H1 (cell line): Measurements from ENCODE around the gene COL11A2. TPM values are rescaled to one million over a fixed set of nuclear protein-coding genes. Genes with fewer than 3 reads are reported as not detected.

Experiments
- CEBPB ChIP-seq: IDR thresholded peaks from 2 replicates; pipeline ENCODE4 v1.6.1; 2012; ENCODE audit warnings: low read depth, low read length
- CHD2 ChIP-seq: IDR thresholded peaks from 2 replicates; pipeline ENCODE4 v1.6.1; 2012; ENCODE audit warnings: low read length, improper control_type of control experiment
- GABPA ChIP-seq: IDR thresholded peaks from 2 replicates; pipeline ENCODE4 v1.6.1; 2011; ENCODE audit warnings: mild to moderate bottlenecking, low read length, moderate library complexity, borderline replicate concordance; ENCODE audit not compliant: insufficient read depth
- NRF1 ChIP-seq: IDR thresholded peaks from 2 replicates; pipeline ENCODE4 v1.6.1; 2011; ENCODE audit warnings: mild to moderate bottlenecking, low read depth, low read length, improper control_type of control experiment
- POU5F1 ChIP-seq: IDR thresholded peaks from 2 replicates; pipeline ENCODE4 v1.6.1; 2011; ENCODE audit warnings: low read depth, mild to moderate bottlenecking, low read length, moderate library complexity
- SIX5 ChIP-seq: IDR thresholded peaks from 2 replicates; pipeline ENCODE4 v1.6.1; 2011; ENCODE audit warnings: mild to moderate bottlenecking, low read depth, low read length
- polyA plus RNA-seq, 7 experiments: library from polyadenylated mRNA; depleted of rRNA in 3 of 7; stranded (reverse) in 5 of 7; unstranded in 2 of 7; fragments of >200 nt in 5 of 7; fragments of 200-250 nt in 2 of 7; gene quantifications; 1 replicate in 5 of 7; 2 replicates in 1 of 7; 4 replicates in 1 of 7; pipeline versions ENCODE4 v1.2.1 to v1.2.3, GENCODE V29; 2011 to 2013; ENCODE audit warnings: missing spikeins in 2 of 7, mixed read lengths in 2 of 7
- total RNA-seq: library from RNA; stranded (reverse); fragmentation: NEBNext Ultra II Directional; extraction: Animal tissue kit (Norgen Biotek cat#: 25700); gene quantifications from 2 replicates; pipeline ENCODE4 v1.2.1, GENCODE V29; 2021

COL11A2 gene
- total and polyA plus RNA-seq, 2 of the 8 experiments (the other 6 are each of a cell fraction or from before 2014, with no cell fraction given) = 2.8 to 3.8 TPM

GRCh38 chr6:33181141-33181540 is 11.1 kb downstream of the COL11A2 start (continued):
- TF ChIP-seq SIX5 (no peak), CEBPB (no peak), POU5F1 (no peak), GABPA (no peak), CHD2 (no peak), NRF1 (no peak)
- TF ChIP-seq, all 59 proteins: peak for 0
